A673 (cell line): Measurements from ENCODE around the gene LGALS7. TPM values are rescaled to one million over a fixed set of nuclear protein-coding genes. Genes with fewer than 3 reads are reported as not detected.
"Not testable (repeated sequence)": the region's sequence is repeated elsewhere in the genome, so short reads cannot be mapped to it uniquely, and the experiment has no call there.

Source experiments
- BruUV-seq: library from RNA; stranded (reverse); fragments of 400-500 nt; replicated peaks from 2 replicates; lab custom pipeline; 2021; lab: Mats Ljungman, UMichigan
- CTCF ChIA-PET: fragments of 300-600 bp; sonication (Branson Sonifier 250); formaldehyde crosslinking; loops from one replicate; lab custom pipeline; 2022; ENCODE audit warnings: antibody characterized with exemption; lab: Charles Lee
- POLR2A ChIA-PET: fragments of 300-600 bp; sonication (Branson Sonifier 250); formaldehyde crosslinking; loops from one replicate; lab custom pipeline; 2022; ENCODE audit warnings: antibody characterized with exemption; ENCODE audit not compliant: low non-redundant PET; lab: Charles Lee
- DNase-seq: peaks from one replicate; pipeline ENCODE4 v3.0.0-alpha.2; 2015; ENCODE audit warnings: low spot score
- H3K27ac ChIP-seq: fragments of 200-600 bp; sonication (generic); 2 replicates; pipeline ENCODE4 v1.5.1; 2016; ENCODE audit warnings: mixed run types, low read depth, mild to moderate bottlenecking, mixed read lengths, antibody characterized with exemption, low read length; ENCODE audit not compliant: poor library complexity, severe bottlenecking
- H3K27me3 ChIP-seq: fragments of 200-600 bp; sonication (generic); replicated peaks from 2 replicates; pipeline ENCODE4 v1.6.1; 2017; ENCODE audit warnings: mixed run types, low read depth, mild to moderate bottlenecking, mixed read lengths, antibody characterized with exemption, low read length; ENCODE audit not compliant: insufficient read depth, poor library complexity
- H3K36me3 ChIP-seq: fragments of 200-600 bp; sonication (generic); 2 replicates; pipeline ENCODE4 v1.6.1; 2016; ENCODE audit warnings: mixed run types, mild to moderate bottlenecking, mixed read lengths, antibody characterized with exemption, low read length; ENCODE audit not compliant: insufficient read depth, poor library complexity, severe bottlenecking
- H3K4me1 ChIP-seq: fragments of 200-600 bp; sonication (generic); 2 replicates; pipeline ENCODE4 v1.6.1; 2017; ENCODE audit warnings: mixed run types, mild to moderate bottlenecking, mixed read lengths, antibody characterized with exemption, low read length; ENCODE audit not compliant: insufficient read depth, poor library complexity, severe bottlenecking
- H3K4me3 ChIP-seq: fragments of 200-600 bp; sonication (generic); 2 replicates; pipeline ENCODE4 v1.5.1; 2016; ENCODE audit warnings: low read depth, mixed run types, mild to moderate bottlenecking, mixed read lengths, low read length; ENCODE audit not compliant: poor library complexity, severe bottlenecking
- H3K9me3 ChIP-seq: fragments of 200-600 bp; sonication (generic); 2 replicates; pipeline ENCODE4 v1.6.1; 2016; ENCODE audit warnings: mixed run types, low read depth, mild to moderate bottlenecking, mixed read lengths, antibody characterized with exemption, low read length; ENCODE audit not compliant: poor library complexity, severe bottlenecking
- CTCF ChIP-seq: fragments of 300-800, 200-600 bp; sonication (generic); conservative IDR thresholded peaks from 2 replicates; pipeline ENCODE4 v1.5.1; 2017; ENCODE audit warnings: low read depth, mild to moderate bottlenecking, antibody characterized with exemption, low read length, moderate library complexity, mixed read lengths
- EZH2 ChIP-seq: fragments of 200-600 bp; sonication (generic); IDR thresholded peaks from 2 replicates; pipeline ENCODE4 v1.6.1; 2017; ENCODE audit warnings: borderline replicate concordance, low read depth, mild to moderate bottlenecking, mixed read lengths, antibody characterized with exemption, low read length; ENCODE audit not compliant: poor library complexity, severe bottlenecking
- intact Hi-C: fragments of 100-400 bp; cut with micrococcal nuclease; formaldehyde crosslinking; loops from one replicate; pipeline ENCODE4 v1.10.0; 2022; ENCODE audit not compliant: unreplicated experiment
- total RNA-seq: library from RNA; stranded (reverse); gene quantifications from 2 replicates; pipeline ENCODE4 v1.2.3, GENCODE V29; 2021

Gene LGALS7
- total RNA-seq, 1 experiment from 2014 or later: not detected

GRCh38 chr19:38785187-38785699 lies 11.9 kb upstream of the LGALS7 start:
- CTCF ChIA-PET: no interaction called here
- Histone ChIP-seq H3K4me3 (no peak overlapping the region), H3K27me3 (no peaks in the 10 kb centered on the region), H3K9me3 (no peaks in the 10 kb centered on the region), H3K4me1 (no peaks in the 10 kb centered on the region), H3K27ac (no peak overlapping the region), H3K36me3 (no peaks in the 10 kb centered on the region)
- no peak for DNase-seq
- intact Hi-C loops: no loop called here
- TF ChIP-seq CTCF (no peak), EZH2 (no peak)
- no TSS peak for BruUV-seq
- POLR2A ChIA-PET: no interaction called here

- intact Hi-C loops: no loop called here
- BruUV-seq: no TSS peak
- no peak for TF ChIP-seq EZH2
- TF ChIP-seq CTCF: no peak
- CTCF ChIA-PET: no interaction called here
- H3K36me3 ChIP-seq: no peaks in the 10 kb centered on the region
- H3K27me3 ChIP-seq: no peaks in the 10 kb centered on the region
- no peak overlapping the region for H3K27ac ChIP-seq
- H3K4me3 ChIP-seq: no peak overlapping the region
- DNase-seq: no peak
- POLR2A ChIA-PET: no interaction called here
- no peaks in the 10 kb centered on the region for H3K4me1 ChIP-seq
- H3K9me3 ChIP-seq: no peaks in the 10 kb centered on the region
Observed at GRCh38 chr19:38784224-38784623, 10.9 kb upstream of the LGALS7 start.

- H3K36me3 ChIP-seq, H3K27ac ChIP-seq, BruUV-seq, H3K27me3 ChIP-seq, CTCF ChIA-PET, DNase-seq, H3K4me1 ChIP-seq, POLR2A ChIA-PET, H3K4me3 ChIP-seq, H3K9me3 ChIP-seq, intact Hi-C loops: not testable (repeated sequence)
Observed at GRCh38 chr19:38782212-38782611, 8.9 kb upstream of the LGALS7 start.

- H3K4me3 ChIP-seq: no peak overlapping the region
- ChIA-PET CTCF (no interaction called here), POLR2A (interaction anchor here (0.6 kb wide), 1 partner anchor 375 kb away, joined by 3 read pairs; no protein-coding TSS in a partner anchor)
- BruUV-seq: no TSS peak
- no peaks in the 10 kb centered on the region for H3K4me1 ChIP-seq
- no peaks in the 10 kb centered on the region for H3K36me3 ChIP-seq
- H3K9me3 ChIP-seq: no peaks in the 10 kb centered on the region
- intact Hi-C loops: no loop called here
- peaks cover 3% of the 10 kb centered on the region for H3K27me3 ChIP-seq
- no peak for TF ChIP-seq CTCF
- no peak for TF ChIP-seq EZH2
- no peak for DNase-seq
- no peak overlapping the region for H3K27ac ChIP-seq
Observed at GRCh38 chr19:38781058-38781457, 7.7 kb upstream of the LGALS7 start.
